Stimulated activated CD8-positive, alpha-beta memory T cell treated with anti-CD3 and anti-CD28 coated beads, Interleukin-12 subunit alpha, Interleukin-12 subunit beta, amount 100 ng/mL, for 24 hours (primary cell): ENCODE results near the gene GPR162.

Experiments used
- DNase-seq: peaks from one replicate; pipeline ENCODE4 v3.0.0-alpha.2; 2020; ENCODE audit errors: extremely low read depth

GPR162 gene

GRCh38 chr12:6823182-6824084 lies 1.8 kb downstream of the GPR162 start:
- no peak for DNase-seq

DNA sequence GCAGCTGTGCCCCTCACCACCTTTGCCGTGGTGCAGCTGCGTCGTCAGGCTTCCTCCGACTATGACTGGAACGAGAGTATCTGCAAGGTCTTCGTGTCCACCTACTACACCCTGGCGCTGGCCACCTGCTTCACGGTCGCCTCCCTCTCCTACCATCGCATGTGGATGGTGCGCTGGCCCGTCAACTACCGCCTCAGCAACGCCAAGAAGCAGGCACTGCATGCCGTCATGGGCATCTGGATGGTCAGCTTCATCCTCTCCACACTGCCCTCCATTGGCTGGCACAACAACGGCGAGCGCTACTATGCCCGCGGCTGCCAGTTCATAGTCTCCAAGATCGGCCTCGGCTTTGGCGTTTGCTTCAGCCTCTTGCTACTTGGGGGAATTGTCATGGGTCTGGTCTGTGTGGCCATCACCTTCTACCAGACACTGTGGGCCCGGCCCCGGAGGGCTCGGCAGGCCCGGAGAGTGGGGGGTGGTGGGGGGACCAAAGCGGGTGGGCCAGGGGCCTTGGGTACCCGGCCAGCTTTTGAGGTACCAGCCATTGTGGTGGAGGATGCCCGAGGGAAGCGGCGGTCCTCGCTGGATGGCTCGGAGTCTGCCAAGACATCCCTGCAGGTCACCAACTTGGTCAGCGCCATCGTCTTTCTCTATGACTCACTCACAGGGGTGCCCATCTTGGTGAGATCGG lies 2.6 kb downstream of the GPR162 start:
- no peak for DNase-seq

DNA sequence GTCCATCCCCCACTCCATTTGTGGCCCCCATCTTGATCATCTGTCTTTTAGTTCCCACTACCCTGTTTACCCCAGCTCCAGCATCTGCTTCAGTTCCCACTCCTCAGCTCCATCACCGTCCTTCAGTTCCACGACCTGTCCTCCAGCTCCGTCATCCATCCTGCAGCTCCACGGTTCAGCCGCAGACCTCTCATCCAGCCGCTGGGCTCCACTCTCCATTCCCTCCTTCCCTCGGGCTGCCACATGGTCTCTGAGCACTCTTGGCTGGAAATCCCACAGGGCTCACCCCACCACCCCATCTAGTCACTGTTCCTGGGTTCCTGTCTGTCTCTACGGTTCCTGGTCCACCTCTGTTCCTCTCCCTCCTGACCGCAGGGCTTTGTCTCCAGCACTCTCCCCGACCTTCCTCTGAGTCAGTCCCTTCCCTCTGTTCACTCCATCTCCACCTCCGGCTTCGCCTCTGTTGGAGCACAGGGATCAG lies 3.3 kb downstream of the GPR162 start:
- DNase-seq, result no peak

DNA sequence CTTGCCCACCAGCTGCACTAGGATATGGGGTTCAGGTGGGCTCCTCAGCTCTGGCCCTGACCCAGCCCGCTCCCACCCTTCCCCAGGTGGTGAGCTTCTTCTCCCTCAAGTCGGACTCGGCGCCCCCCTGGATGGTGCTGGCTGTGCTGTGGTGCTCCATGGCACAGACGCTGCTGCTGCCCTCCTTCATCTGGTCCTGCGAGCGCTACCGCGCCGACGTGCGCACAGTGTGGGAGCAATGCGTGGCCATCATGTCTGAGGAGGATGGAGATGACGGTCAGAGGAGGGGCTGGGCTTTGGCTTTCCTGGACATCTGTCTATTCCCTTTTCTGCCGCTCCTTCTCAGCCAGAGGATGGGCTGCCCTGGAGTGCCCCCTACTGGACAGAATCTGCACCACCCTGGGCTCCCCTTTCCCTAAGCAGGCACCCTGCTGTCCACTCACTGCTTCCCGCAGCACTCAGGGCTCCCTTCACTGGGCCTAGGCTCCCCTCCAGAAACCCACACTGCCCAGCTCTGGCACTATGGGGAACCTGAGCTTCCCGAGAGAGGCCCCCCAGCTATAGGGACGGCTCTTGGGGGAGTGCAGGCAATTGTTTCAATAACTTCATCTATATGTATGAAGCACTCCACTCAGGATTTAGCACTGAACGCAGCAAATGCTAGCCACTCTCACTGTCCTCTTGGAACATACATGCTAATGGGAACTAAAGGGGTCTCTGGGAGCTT lies 3.9 kb downstream of the GPR162 start:
- peak; percentile 40 for DNase-seq

DNA sequence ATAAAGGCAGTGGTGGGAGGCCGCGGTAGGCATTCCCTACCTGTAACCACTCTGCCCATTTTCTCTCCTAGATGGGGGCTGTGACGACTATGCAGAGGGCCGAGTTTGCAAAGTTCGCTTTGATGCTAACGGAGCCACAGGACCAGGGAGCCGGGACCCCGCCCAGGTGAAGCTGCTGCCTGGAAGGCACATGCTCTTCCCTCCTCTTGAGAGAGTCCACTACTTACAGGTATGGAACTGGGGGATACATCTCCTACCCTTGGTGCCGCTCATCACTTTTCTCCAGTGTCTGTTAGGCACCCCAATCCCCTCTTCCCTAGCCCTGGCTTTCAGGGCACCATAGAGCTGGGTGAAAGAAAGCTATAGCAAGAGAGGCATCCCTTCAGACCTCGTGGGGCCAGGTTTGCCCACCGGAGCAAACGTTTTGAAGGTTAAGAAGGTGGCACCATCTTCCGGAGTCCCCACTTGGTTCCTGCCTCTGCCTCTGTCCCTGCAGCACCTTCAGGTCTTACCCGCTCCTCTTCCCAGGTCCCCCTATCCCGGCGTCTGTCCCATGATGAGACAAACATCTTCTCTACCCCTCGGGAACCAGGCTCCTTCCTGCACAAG lies 4.6 kb downstream of the GPR162 start:
- no peak for DNase-seq

GRCh38 chr12:6826734-6827436 lies 5.3 kb downstream of the GPR162 start:
- no peak for DNase-seq

DNA sequence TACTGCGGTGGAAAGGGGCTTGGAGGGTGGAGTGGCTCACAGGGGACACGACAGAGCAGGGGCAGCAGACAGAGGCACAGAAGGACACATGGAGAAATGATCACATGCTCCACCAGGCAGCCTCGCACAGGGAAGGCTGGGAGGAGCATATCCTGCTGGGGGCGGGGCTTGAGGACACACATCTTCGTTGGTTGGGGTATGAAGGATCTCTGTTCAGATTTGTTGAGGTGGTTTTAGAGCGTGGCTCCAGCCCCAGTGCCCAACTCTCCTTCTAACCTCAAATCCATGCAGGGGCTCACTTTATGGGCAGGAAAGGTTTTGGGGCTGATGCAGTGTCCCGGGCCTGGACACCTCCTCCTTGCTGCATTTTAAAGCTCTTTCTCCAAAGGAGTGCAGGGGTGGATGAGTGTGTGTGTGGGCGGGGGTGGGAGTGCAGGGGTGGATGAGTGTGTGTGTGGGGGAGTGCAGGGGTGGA lies 5.9 kb downstream of the GPR162 start:
- no peak for DNase-seq

DNA sequence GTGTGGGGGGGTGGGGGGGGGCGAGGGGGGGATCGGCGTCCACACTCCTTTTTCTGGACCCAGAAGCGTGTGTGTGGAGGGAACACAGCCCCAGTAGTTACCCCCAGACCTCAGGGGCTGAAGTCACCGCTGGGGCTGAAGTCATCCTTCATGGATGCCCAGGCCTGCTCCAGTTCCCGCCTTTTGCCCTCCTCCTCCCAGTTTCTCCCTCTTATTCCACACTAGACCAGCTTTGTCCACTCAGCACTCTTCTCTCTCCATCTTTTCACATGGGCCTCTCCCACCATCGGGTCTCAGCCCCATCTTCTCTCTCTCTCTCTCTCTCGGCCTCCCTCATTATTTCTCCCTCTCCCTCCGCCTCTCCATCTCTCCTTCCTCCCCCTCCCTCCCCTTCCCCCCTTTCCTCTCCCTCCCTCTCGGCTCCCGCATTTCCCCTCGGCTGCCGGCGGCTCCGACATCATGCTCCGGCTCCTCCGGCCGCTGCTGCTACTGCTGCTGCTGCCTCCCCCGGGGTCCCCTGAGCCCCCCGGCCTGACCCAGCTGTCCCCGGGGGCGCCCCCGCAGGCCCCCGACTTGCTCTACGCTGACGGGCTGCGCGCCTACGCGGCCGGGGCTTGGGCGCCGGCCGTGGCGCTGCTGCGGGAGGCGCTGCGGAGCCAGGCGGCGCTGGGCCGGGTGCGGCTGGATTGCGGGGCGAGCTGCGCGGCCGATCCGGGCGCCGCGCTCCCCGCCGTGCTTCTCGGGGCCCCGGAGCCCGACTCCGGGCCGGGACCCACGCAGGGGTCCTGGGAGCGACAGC lies 6.6 kb downstream of the GPR162 start, which contains the start of gene P3H3:
P3H3 (plus strand) TSS at position 426 of the 799 bp plus-strand sequence; CDS start at position 460, 34 bp downstream.
- no peak for DNase-seq

- no peak for DNase-seq
Observed at GRCh38 chr12:6828781-6829535, 7.3 kb downstream of the GPR162 start.

- DNase-seq, result no peak
Observed at GRCh38 chr12:6829536-6830220, 8.1 kb downstream of the GPR162 start.

GRCh38 chr12:6830286-6830890 lies 8.8 kb downstream of the GPR162 start:
- no peak for DNase-seq

DNA sequence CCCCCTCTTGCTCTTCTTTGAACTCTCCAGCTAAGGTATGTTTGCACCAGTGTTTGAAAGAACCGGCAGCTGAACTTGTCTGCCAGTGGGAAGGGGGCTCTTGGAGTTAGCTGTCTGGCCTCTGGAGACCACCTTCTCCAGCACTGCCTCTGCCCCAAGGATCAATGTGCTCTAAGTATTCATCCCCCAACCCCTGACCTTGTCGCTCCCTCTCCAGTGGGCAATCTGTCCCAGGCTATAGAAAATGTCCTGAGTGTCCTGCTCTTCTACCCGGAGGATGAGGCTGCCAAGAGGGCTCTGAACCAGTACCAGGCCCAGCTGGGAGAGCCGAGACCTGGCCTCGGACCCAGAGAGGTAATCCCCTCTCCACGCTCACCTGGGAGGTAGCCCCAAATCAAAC lies 9.4 kb downstream of the GPR162 start:
- no peak for DNase-seq

GRCh38 chr12:6831450-6831995 lies 9.9 kb downstream of the GPR162 start:
- DNase-seq, result no peak

DNA sequence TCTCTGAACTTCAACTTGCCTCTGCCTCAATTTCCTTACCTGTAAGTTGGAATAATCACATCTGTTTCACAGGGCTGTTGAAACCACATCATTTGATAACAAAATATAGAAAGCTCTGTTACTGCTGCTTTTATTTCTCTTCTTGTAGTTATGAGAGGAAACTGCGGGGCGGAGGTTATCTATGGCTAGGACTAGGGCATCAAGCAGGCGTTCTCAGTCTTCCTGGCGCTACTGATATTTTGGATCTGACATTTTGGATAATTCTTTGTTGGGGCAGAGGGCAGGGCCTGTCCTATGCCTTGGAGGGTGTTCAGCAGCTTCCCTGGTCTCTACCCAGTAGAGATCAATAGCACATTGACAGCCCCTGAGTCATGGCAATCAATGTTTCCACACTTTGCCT lies 10.5 kb downstream of the GPR162 start:
- DNase-seq, result no peak

DNA sequence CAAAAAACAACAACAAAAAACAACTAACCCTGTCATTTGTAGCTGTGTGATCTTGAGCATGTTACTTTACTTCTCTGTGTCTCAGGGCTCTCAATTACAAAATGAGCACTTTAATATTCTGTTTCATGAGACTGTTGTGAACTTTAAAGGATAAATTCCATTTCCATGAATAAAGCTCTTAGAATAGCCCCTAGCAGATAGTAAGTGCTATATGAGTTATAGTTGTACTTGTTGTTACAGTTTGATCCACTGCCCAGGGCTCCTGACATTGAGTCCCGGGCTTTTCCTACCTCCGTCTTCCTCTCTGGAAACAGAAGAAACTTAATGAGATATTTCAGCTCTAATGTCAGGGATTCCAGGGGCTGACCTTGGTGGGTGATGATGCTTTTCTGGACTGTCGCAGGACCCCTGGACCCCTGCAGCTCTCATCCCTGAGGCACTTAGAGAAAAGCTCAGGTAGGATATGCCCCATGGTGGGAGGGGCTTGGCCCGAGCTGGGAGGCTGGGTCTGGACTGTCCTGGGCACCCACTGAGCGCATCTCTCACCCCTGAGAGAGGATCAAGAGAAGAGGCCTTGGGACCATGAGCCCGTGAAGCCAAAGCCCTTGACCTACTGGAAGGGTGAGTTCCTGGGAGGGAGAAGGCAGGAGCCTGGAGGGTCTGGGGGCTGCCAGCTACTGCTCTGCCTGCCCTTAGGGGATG lies 11.7 kb downstream of the GPR162 start:
- DNase-seq, result no peak

GRCh38 chr12:6834254-6834653 lies 12.6 kb downstream of the GPR162 start:
- DNase-seq, result no peak

DNA sequence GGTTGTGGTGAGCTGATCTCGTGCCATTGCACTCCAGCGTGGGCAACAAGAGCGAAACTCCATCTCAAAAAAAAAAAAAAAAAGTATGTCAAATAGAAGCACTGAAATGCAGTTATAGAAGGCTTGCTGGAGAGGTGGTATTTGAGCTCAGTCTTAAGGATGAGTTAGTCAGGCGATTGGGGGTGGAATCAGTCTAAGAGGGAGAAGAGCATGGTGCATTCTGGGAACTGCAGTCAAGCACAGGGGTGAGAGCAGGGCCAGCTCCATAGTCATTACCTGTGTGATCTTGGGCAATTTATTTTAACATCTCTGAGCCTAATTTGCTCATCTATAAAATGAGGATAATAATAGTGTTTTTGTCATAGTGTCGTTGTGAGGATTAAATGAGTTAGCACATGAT lies 13.3 kb downstream of the GPR162 start:
- DNase-seq, result no peak
